ENCODE data around the gene ITIH1.

Gene ITIH1

DNA sequence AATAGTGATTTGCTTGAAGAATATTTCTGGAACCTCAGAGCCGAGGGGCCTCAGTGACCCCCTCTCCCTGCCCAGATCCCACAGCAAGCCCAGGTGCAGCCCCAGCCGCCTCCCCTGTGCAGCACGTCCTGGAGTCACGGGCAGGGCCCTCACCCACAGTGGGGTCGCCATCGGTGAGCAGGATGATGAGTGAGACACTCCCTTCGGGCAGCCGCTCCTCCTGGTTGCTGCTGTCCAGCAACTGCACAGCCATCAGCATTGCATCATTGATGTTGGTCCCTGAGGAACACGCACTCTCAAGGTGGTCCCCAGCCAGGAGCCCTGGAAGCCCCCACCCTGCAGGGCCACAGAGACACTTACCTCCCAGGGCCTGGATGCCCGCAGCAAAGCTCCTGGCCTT lies 46.6 kb downstream of the ITIH1 start:
- H3K4me3 ChIP-seq (ENCODE audit: low read length) = no peak overlapping the region
- H3K9ac ChIP-seq (ENCODE audit: low read length) = no peak overlapping the region
- DNase-seq (ENCODE audit: low read depth) = no peak
- H3K27me3 ChIP-seq (replicated peaks; ENCODE audit: control insufficient read depth, insufficient read depth, low read length) = peaks cover 4% of the 10 kb centered on the region
- H3K36me3 ChIP-seq (ENCODE audit: control insufficient read depth, insufficient read depth, low read length, severe bottlenecking) = no peaks in the 10 kb centered on the region
- no peaks in the 10 kb centered on the region for H3K4me1 ChIP-seq (ENCODE audit: control insufficient read depth, insufficient read depth, low read length)
- H3K9me3 ChIP-seq (ENCODE audit: control insufficient read depth, low read length) = no peaks in the 10 kb centered on the region

- peak; percentile 18 for DNase-seq (ENCODE audit: low read depth)
- Histone ChIP-seq H3K36me3 (ENCODE audit: control insufficient read depth, insufficient read depth, low read length, severe bottlenecking) (no peaks in the 10 kb centered on the region), H3K27me3 (replicated peaks; ENCODE audit: control insufficient read depth, insufficient read depth, low read length) (no peaks in the 10 kb centered on the region), H3K9ac (ENCODE audit: low read length) (no peak overlapping the region), H3K4me1 (ENCODE audit: control insufficient read depth, insufficient read depth, low read length) (peaks cover 21% of the 10 kb centered on the region), H3K9me3 (ENCODE audit: control insufficient read depth, low read length) (no peaks in the 10 kb centered on the region), H3K4me3 (ENCODE audit: low read length) (no peak overlapping the region)
Measured at GRCh38 chr3:52827441-52827840, 50.0 kb downstream of the ITIH1 start.

DNA sequence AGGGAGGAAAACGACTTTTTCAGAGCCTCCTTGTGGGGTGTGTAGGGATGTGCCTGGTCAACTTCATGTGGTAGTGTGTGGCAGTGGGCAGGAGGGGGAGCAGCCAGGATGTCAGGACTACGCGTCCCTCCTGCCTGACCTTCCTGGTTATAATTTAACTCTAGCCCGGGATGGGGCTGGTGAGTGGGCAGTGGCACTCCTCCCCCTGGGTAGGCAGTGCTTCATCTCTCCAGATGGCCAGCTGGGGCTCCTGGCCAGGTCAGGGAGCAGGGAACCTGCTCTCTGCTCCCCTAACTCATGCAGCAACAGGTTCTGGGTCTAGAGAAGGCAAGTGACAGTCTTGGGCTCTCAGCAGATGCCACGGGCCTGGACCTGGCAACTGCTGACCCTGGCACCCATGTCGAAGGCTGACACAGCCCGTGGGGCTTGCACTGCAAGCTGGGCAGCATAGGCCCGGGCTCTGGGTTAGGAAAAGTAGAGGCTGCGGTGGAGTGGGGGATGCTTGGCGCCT lies 50.5 kb downstream of the ITIH1 start:
- DNase-seq (ENCODE audit: low read depth) = no peak
- H3K9ac ChIP-seq (ENCODE audit: low read length) = no peak overlapping the region
- H3K36me3 ChIP-seq (ENCODE audit: control insufficient read depth, insufficient read depth, low read length, severe bottlenecking) = no peaks in the 10 kb centered on the region

DNA sequence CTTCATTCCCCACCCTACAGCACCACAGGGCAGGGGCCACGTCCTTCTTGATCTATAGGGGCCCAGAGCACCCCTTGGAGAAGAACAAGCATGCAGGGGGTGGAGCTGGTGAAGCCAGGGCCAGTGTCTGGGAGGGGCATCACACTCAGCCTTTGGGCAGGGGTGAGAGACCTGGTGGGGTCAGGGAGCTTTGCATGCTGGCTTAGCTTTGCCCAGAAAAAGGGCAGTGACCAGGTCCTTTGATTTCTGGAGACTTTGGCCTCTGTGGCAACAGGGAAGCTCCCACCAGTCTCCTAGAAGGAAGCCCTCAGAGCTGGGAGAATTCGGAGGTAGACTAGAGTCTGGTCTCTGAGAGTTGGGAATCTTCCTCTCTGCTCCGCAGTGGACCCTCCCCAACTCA lies 52.1 kb downstream of the ITIH1 start:
- no peak overlapping the region for H3K4me3 ChIP-seq (ENCODE audit: low read length)
- peaks cover 21% of the 10 kb centered on the region for H3K4me1 ChIP-seq (ENCODE audit: control insufficient read depth, insufficient read depth, low read length)
- no peak overlapping the region for H3K9ac ChIP-seq (ENCODE audit: low read length)

More for the DNA sequence above, 50.5 kb downstream of the ITIH1 start:
- peaks cover 21% of the 10 kb centered on the region for H3K4me1 ChIP-seq (ENCODE audit: control insufficient read depth, insufficient read depth, low read length)
- no peaks in the 10 kb centered on the region for H3K27me3 ChIP-seq (replicated peaks; ENCODE audit: control insufficient read depth, insufficient read depth, low read length)
- H3K9me3 ChIP-seq (ENCODE audit: control insufficient read depth, low read length) = no peaks in the 10 kb centered on the region
- no peak overlapping the region for H3K4me3 ChIP-seq (ENCODE audit: low read length)

GRCh38 chr3:52829906-52830463 lies 52.6 kb downstream of the ITIH1 start:
- Histone ChIP-seq H3K27me3 (replicated peaks; ENCODE audit: control insufficient read depth, insufficient read depth, low read length) (no peaks in the 10 kb centered on the region), H3K9ac (ENCODE audit: low read length) (no peak overlapping the region), H3K4me3 (ENCODE audit: low read length) (no peak overlapping the region), H3K4me1 (ENCODE audit: control insufficient read depth, insufficient read depth, low read length) (peaks cover 26% of the 10 kb centered on the region), H3K9me3 (ENCODE audit: control insufficient read depth, low read length) (no peaks in the 10 kb centered on the region), H3K36me3 (ENCODE audit: control insufficient read depth, insufficient read depth, low read length, severe bottlenecking) (no peaks in the 10 kb centered on the region)
- DNase-seq (ENCODE audit: low read depth) = no peak

More for the DNA sequence above, 52.1 kb downstream of the ITIH1 start:
- no peaks in the 10 kb centered on the region for H3K27me3 ChIP-seq (replicated peaks; ENCODE audit: control insufficient read depth, insufficient read depth, low read length)
- H3K9me3 ChIP-seq (ENCODE audit: control insufficient read depth, low read length) = no peaks in the 10 kb centered on the region
- DNase-seq (ENCODE audit: low read depth) = no peak
- H3K36me3 ChIP-seq (ENCODE audit: control insufficient read depth, insufficient read depth, low read length, severe bottlenecking) = no peaks in the 10 kb centered on the region

DNA sequence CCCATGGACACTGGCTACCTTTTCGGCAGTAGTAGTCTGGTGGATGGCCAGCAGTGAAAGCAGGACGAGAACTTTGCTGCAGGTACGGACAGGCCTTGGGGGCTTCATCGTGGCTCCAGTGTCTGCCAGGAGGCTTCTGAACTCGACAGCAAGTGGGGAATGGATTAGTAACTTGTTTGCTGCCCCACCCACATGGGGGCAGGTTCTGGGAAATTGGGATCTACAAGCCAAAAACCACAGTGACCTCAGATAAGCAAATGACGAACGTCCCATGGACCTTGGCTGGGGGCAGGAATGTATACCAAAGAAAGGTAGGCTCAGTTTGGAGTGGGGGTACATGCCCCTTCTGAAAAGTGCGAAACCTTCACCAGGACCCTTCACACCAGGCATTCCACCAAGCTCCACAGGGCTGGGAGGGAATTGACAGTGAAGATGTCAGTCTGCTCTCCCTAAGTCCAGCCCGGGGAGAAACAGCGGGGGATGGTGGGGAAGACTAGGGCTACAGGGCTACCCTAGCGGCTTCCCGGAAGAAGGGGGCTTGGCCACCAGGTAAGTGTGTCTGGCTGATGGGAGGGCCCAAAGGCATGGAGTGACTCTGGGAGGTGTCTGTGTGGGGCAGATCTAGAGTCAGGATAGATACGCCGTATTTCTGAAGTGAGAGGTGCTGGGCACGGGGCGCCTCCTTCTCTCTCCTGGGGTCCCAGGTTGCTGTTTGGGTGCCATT lies 53.3 kb downstream of the ITIH1 start, which contains the start of gene ITIH4:
Gene ITIH4 (minus strand): TSS at position 138 of the 724 bp plus-strand sequence. CDS start 30 bp downstream, at position 108.
- no peak within 1 kb of the TSS for H3K4me3 ChIP-seq (ENCODE audit: low read length)
- no peak within 1 kb of the TSS for H3K9ac ChIP-seq (ENCODE audit: low read length)
- H3K36me3 ChIP-seq (ENCODE audit: control insufficient read depth, insufficient read depth, low read length, severe bottlenecking) = no peaks in the 10 kb centered on the region
- no peaks in the 10 kb centered on the region for H3K27me3 ChIP-seq (replicated peaks; ENCODE audit: control insufficient read depth, insufficient read depth, low read length)
- H3K9me3 ChIP-seq (ENCODE audit: control insufficient read depth, low read length) = no peaks in the 10 kb centered on the region
- no peak for DNase-seq (ENCODE audit: low read depth)
- H3K4me1 ChIP-seq (ENCODE audit: control insufficient read depth, insufficient read depth, low read length) = peaks cover 33% of the 10 kb centered on the region

- H3K27me3 ChIP-seq (replicated peaks; ENCODE audit: control insufficient read depth, insufficient read depth, low read length) = no peaks in the 10 kb centered on the region
- peaks cover 3% of the 10 kb centered on the region for H3K36me3 ChIP-seq (ENCODE audit: control insufficient read depth, insufficient read depth, low read length, severe bottlenecking)
- no peak overlapping the region for H3K4me3 ChIP-seq (ENCODE audit: low read length)
- peaks cover 37% of the 10 kb centered on the region for H3K4me1 ChIP-seq (ENCODE audit: control insufficient read depth, insufficient read depth, low read length)
- H3K9ac ChIP-seq (ENCODE audit: low read length) = no peak overlapping the region
- no peaks in the 10 kb centered on the region for H3K9me3 ChIP-seq (ENCODE audit: control insufficient read depth, low read length)
- peak; percentile 86 for DNase-seq (ENCODE audit: low read depth)
Measured at GRCh38 chr3:52831500-52832301, 54.3 kb downstream of the ITIH1 start.

DNA sequence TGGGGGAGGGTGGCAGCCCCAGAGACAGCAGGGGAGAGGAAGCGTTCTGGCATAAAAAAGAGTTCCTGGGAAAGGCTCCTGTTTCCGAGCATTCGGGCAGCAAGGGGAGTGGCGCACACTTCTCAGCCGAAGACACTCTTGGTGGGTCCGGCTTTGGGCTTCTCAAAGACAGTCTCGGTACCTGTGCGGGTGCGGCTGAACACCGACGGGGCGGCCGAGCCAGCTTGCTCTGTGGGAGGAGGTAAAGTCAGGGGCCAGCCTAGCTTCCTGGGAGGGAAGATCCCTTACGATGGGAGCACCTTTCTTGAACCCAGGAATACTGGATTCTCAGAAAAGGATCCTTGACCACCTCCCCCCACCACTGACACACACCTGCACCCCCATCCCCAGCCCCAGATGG lies 55.8 kb downstream of the ITIH1 start:
- Histone ChIP-seq H3K4me1 (ENCODE audit: control insufficient read depth, insufficient read depth, low read length) (peaks cover 37% of the 10 kb centered on the region), H3K9me3 (ENCODE audit: control insufficient read depth, low read length) (no peaks in the 10 kb centered on the region), H3K36me3 (ENCODE audit: control insufficient read depth, insufficient read depth, low read length, severe bottlenecking) (peaks cover 4% of the 10 kb centered on the region), H3K27me3 (replicated peaks; ENCODE audit: control insufficient read depth, insufficient read depth, low read length) (no peaks in the 10 kb centered on the region), H3K9ac (ENCODE audit: low read length) (no peak overlapping the region), H3K4me3 (ENCODE audit: low read length) (no peak overlapping the region)
- no peak for DNase-seq (ENCODE audit: low read depth)

DNA sequence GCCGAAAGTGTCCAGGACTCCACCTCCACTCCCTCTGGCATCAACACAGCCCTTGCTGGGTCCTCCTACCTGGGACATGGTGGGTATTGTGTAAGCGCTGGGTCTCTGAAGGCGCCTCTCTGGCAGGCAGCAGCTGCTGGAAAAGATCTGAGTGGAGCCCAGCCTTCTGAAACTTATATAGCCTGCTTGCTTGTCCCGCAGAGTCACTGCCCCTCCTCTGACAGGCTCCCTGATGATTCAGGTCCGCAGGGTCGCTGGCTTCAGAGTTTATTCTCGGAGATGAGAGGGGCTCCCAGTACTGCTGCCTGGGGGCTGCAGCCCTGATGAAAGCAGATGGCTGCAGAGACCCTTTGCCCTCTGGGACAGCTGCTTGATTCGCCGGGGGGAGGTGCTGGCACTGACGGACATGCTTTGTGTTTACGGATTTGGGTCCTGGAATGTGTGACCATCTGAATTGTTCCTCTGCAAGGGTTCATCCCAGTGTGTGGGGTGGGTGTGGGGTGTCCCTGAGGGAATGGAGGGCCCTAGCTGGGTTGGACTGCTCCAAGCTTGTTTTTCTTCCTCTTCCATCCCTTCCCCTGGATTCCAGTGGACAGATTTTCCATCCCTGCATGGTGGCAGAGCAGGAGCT lies 57.6 kb downstream of the ITIH1 start, which contains the start of gene MUSTN1:
Gene MUSTN1 (minus strand): TSS at position 149 of the 631 bp plus-strand sequence. CDS start 71 bp downstream, at position 78.
- peak; percentile 27 for DNase-seq (ENCODE audit: low read depth)
- H3K4me1 ChIP-seq (ENCODE audit: control insufficient read depth, insufficient read depth, low read length) = peaks cover 37% of the 10 kb centered on the region
- no peak within 1 kb of the TSS for H3K4me3 ChIP-seq (ENCODE audit: low read length)

DNA sequence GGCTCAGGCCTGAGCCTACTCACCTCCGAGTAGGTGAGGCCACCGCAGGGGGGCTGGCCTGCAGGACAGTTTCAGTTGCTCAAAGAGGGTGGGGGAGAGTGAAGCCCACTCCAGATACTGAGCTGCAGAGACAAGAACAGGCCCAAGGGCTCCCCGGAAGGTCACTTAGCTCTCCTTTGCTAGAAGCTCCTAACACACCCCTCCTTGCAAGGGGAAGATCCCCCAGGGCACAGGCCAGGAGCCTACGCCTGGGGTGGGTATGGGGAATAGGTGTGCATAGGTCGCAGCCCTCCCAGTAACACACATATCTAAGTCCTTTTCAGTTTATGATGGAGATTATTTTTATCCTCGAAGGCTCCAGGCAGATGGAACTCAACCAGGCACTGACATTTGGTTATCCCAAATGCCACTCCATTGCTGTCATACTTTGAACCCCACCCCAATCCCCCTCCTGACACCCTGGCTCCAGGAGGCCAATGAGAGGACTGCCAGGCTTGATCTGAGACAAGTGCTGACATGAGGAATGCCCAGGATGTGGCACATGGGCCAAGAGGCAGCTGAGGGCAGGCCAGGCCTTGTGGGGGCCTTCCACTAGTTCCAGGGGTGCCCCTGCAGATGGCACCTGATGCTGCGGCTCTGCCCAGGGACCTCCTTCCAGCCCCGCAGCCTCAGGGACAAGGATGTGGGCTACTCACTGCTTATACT lies 58.5 kb downstream of the ITIH1 start:
- Histone ChIP-seq H3K9me3 (ENCODE audit: control insufficient read depth, low read length) (no peaks in the 10 kb centered on the region), H3K27me3 (replicated peaks; ENCODE audit: control insufficient read depth, insufficient read depth, low read length) (no peaks in the 10 kb centered on the region), H3K4me1 (ENCODE audit: control insufficient read depth, insufficient read depth, low read length) (peaks cover 29% of the 10 kb centered on the region), H3K9ac (ENCODE audit: low read length) (no peak overlapping the region), H3K4me3 (ENCODE audit: low read length) (no peak overlapping the region), H3K36me3 (ENCODE audit: control insufficient read depth, insufficient read depth, low read length, severe bottlenecking) (peaks cover 10% of the 10 kb centered on the region)
- no peak for DNase-seq (ENCODE audit: low read depth)

More for the DNA sequence above, 57.6 kb downstream of the ITIH1 start, which contains the start of gene MUSTN1:
- Histone ChIP-seq H3K9ac (ENCODE audit: low read length) (no peak within 1 kb of the TSS), H3K9me3 (ENCODE audit: control insufficient read depth, low read length) (no peaks in the 10 kb centered on the region), H3K27me3 (replicated peaks; ENCODE audit: control insufficient read depth, insufficient read depth, low read length) (no peaks in the 10 kb centered on the region), H3K36me3 (ENCODE audit: control insufficient read depth, insufficient read depth, low read length, severe bottlenecking) (peaks cover 7% of the 10 kb centered on the region)

All from adipocyte (in vitro differentiated cells).